GM18907 (cell line): ENCODE data around the gene SELENOV.
A peak's percentile ranks its signal among the peaks of the same experiment; 100 is the strongest.

Experiments
- ATAC-seq: cut with Tn5 transposase; IDR thresholded peaks from one replicate; pipeline ENCODE4 v1.9.1; 2021; ENCODE audit warnings: mild to moderate bottlenecking, moderate library complexity; ENCODE audit not compliant: unreplicated experiment

Gene SELENOV

DNA sequence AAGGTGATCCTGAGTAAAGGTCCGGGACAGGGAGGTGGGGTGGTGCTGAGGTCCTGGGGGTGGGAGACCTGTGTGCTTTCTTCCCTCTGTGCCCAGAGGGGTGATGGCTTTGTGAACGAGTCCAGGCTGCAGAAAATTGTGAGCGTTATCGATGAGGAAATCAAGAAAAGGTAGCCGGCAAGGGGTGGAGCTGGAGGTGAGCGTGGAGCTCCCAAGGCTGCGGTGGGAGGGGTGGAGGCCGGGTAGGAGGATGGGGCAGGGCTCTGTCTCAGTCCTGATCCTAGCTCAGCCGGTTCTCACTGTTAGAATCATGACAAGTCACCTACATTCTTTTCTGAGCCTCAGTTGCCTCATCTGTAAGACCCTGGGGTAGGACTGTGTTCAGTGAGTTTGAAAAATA, 4.0 kb downstream of the SELENOV start:
- ATAC-seq: no peak

DNA sequence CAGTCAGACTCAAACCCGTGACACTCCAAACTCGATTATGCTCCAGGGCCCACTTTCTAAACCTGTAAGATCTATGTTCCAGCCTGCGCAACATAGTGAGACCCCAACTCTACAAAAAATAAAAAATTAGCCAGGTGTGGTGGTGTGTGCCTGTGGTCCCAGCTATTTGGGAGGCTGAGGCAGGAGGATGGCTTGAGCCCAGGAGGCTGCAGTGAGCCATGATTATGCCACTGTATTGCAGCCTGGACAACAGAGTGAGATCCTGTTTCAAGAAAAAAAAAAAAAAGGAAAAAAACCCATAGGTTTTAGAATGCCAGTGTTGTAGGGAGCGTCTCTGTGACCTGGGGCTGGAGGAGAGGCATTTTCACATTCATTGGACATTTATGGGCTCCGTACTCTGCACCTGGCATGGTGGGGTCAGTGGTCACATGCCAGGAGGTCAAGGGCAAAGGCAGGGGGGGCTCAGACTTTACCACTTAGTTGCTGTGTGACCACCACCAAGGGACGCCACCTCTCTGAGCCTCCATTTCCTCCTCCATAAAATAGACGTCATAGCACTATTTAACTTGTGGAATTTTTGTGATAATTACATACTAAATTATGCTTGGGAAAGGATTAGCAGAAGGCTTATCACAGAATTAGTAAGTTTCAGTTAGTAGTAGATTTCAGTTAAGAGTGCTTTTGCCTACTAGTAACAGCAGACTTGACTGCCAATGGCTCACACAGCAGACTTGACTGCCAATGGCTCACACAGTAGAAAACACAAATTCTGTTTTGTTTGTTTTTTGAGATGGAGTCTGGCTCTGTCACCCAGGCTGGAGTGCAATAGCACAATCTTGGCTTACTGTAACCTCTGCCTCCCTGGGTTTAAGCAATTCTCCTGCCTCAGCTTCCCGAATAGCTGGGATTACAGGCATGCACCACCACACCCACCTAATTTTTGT, 5.9 kb downstream of the SELENOV start:
- ATAC-seq: no peak

GRCh38 chr19:39524495-39524894, 9.6 kb downstream of the SELENOV start:
- no peak for ATAC-seq

- ATAC-seq: no peak
These were observed 10.3 kb downstream of the SELENOV start for GRCh38 chr19:39525205-39525604.

- ATAC-seq: no peak
These were observed 16.9 kb downstream of the SELENOV start for GRCh38 chr19:39531834-39532232.

DNA sequence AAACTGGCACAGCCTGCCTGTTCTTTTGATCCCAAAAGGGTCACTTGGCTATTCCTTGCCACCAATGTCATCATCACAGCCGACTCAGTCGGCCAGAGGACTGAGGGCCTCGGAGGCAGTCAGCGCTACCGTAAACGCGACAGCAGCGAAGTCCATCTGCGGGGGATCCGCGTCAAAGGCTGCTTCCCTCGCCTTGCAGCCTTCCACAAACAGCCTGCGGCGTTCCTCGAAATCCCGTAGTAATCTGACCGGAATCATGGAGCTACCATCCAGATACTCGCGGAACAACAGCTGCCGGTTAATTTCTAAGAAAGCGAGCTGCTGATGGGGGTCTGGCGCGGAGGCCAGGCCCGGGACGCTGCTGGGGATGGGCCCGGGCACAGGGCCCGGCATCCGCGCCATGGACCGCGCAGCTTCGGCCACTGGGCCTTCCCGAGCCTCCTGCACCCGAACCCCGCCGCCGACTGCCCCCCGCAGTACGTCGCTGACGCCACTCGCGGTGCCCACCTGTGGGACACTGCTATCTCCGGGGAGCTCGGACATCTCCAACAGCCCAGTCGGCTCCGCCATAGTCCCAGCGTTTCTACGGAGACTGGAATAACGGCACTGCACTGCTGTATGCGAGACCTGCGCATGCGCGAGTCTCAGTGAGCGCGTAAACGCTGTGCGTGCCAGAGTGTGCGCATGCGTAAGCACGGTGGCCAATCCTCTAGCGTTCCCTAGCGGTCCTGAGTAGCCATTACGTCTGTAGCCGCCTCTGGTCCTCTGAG, 17.5 kb downstream of the SELENOV start, which contains the start of gene EID2B:
Gene EID2B (minus strand): TSS at position 620 of the 770 bp plus-strand sequence. CDS start 50 bp downstream, at position 570.
- ATAC-seq: peak; percentile 85

DNA sequence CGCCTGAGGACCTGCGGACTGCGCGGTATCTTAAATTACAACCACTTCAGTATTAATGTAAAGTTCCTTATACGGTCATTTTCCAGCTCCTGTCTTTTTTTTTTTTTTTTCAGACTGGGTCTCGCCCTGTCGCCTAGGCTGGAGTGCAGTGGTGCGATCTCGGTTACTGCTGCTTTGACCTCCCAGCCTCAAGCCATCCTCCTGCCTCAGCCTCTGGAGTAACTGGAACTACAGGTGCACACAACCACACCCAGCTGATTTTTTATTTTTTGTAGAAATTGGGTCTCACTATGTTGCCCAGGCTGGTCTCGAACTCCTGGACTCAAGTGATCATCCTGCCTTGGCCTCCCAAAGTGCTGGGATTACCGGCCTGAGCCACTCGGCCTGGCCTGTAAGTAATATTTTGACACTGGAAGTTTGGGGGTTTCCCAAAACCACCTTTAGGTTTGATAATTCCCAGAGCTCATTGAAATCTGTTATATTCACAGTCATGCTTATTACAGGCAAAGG, 18.1 kb downstream of the SELENOV start:
- peak; percentile 21 for ATAC-seq

DNA sequence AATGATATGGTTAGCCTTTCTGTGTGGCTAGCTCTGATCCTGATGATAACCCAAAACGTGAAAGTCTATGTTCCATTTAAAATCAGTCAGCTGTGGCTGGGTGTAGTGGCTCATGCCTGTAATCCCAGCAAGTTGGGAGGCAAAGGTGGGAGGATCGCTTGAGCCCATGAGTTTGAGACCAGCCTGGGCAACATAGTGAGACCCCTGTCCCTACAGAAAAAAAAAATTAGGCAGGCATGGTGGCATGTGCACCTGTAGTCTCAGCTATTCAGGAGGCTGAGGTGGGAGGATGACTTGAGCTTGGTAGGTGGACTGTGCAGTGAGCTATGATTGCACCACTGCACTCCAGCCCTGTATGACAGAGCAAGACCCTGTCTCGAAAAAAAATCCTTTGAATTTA, 18.9 kb downstream of the SELENOV start:
- no peak for ATAC-seq

DNA sequence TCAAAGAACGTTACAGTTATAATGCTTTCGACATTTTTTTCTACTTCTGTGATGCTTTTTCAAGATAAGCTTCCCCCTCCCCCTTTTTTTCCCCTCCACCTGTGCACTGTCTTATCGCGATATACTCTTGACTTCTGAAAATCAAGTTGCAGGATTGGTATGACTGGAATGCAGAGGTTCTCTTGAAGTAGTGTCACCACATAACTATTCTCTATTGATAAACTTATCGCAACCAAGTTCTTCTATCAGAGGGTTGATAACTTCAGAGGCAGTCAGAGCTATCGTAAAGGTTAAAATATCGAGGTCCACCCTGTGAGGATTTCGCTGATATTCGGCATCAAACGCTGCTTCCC, 24.2 kb downstream of the SELENOV start:
- ATAC-seq: peak; percentile 10

GRCh38 chr19:39539518-39540332, 24.8 kb downstream of the SELENOV start, which contains the start of gene EID2:
EID2 (minus strand) TSS chr19:39540161; CDS start chr19:39540079, 82 bp downstream.
- ATAC-seq: peak; percentile 86

- ATAC-seq: no peak
These were observed 25.4 kb downstream of the SELENOV start for GRCh38 chr19:39540333-39540673.

DNA sequence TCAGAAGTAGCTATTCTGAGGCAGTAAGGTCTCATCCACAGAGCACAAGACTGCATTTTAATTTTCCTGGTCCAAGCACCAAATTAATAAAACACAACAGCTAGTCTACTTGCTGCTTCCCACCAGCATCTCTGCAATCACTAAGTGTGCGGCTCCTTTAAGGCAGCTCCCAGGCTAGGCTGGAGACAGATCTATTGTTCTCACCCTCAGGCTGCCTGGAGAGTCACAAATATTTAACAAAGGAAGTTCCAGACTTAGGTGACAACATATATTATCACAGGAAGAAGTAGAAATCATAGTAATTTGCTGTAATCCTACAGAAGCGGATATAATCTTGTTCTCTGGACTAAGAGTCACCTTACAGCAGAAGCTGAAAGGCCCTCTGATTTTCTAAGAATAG, 27.3 kb downstream of the SELENOV start:
- ATAC-seq: no peak

GRCh38 chr19:39543477-39543857, 28.5 kb downstream of the SELENOV start:
- ATAC-seq: no peak

- ATAC-seq: no peak
These were observed 29.4 kb downstream of the SELENOV start for GRCh38 chr19:39544226-39544903.

DNA sequence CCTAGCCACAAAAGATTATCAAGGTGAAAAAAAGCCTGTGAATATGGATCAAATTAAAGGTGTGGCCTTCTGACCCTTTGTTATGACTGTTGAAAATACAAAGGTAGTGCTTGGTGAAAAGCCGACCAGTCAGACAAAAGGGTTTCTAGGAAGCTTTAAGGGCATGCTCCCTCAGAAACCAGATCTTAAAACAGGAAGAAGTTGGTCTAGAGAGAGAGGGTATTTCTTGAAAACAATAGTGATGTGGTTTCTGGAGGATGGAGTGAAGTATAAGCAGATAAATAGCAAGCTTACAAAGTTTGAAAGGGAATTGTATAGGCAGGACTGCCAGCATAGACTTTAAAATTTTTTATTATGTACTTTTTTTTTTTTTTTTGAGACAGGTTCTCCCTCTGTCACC, 30.0 kb downstream of the SELENOV start:
- ATAC-seq: no peak

GRCh38 chr19:39546599-39546998, 31.7 kb downstream of the SELENOV start:
- ATAC-seq: no peak

DNA sequence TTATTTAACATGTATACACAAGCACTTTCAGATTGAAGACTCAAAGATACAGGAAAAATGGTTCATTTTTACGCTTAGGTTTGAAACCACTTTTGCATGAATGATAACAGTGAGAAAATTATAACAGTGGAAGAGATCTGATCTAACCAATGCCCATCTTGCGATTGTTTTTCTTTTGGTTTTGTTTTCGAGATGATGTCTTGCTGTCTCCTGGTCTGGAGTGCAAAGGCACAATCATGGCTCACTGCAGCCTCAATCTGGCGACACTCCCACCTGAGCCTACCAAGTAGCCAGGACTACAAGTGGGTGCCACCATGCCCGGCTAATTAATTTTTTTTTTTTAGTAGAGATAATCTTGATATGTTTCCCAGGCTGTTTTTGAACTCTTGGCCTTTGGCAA, 35.3 kb downstream of the SELENOV start:
- no peak for ATAC-seq

- ATAC-seq: no peak
These were observed 38.2 kb downstream of the SELENOV start for GRCh38 chr19:39553082-39553652.

DNA sequence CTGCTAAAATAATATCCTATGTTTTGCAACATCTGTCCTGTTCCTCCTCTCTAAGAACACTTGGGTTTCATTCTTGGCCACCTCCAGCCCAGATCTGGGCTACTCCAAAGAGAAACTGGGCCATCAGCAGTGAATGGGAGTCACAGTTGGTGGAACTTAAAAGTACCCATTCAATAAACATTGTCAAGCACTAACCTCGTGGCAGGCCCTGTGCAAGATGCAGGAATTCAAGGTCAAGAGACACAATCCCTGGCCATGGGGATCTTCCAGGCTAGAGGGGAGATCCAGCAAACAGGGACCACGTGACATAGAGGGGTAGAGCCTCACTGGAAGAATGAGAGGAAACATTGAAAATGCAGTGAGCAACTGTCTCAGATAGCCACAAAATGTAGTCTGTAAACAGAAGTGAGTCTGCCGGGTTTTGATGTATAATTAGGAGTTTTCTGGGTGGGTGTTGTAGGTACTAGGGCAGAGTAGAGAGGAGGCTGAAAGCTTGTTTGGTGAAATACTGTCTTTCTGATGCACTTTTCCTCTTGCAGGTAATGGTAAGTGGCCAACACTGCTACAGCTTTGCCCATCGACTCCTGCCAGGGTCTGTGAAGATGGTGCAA, 39.9 kb downstream of the SELENOV start:
- no peak for ATAC-seq

DNA sequence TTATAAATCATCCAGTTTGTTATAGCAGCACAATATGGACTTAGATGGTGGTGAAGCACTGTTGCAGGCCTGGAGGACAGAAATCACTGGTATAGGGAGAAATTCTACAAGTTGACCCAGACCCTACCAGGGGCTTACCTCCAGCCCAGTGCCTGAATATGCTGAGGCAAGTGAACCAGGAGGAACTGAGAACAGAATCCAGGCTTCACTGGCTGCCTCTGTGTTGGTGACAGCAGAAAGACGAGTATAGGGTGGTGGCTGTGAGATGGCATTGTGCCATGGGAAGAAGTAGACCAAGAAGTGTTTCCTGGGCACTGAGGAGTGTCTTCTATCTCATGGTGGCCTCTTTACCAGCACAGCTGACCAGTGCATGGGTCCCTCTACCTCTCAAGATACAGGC, 40.9 kb downstream of the SELENOV start:
- no peak for ATAC-seq
